Activated T-helper 9 cell treated with anti-CD3 and anti-CD28 coated beads, Interleukin-2, amount 50 U/mL, for 16 hours (primary cell): Measurements from ENCODE around the gene ACTN1.

Experiments
- DNase-seq: peaks from one replicate; pipeline ENCODE4 v3.0.0-alpha.2; 2020; ENCODE audit warnings: low read depth

Gene ACTN1

GRCh38 chr14:68888883-68889282 lies 90.2 kb downstream of the ACTN1 start:
- DNase-seq: no peak

- no peak for DNase-seq
Observed at GRCh38 chr14:68888025-68888850, 90.9 kb downstream of the ACTN1 start.

- DNase-seq: no peak
Observed at GRCh38 chr14:68886109-68886434, 93.0 kb downstream of the ACTN1 start.

- no peak for DNase-seq
Observed at GRCh38 chr14:68885226-68886108, 93.6 kb downstream of the ACTN1 start.

GRCh38 chr14:68884031-68885030 lies 94.8 kb downstream of the ACTN1 start:
- DNase-seq: no peak

- DNase-seq: no peak
Observed at GRCh38 chr14:68882235-68882634, 96.9 kb downstream of the ACTN1 start.

- DNase-seq: no peak
Observed at GRCh38 chr14:68881396-68881795, 97.7 kb downstream of the ACTN1 start.

- DNase-seq: no peak
Observed at GRCh38 chr14:68880581-68881105, 98.5 kb downstream of the ACTN1 start.

GRCh38 chr14:68879841-68880575 lies 99.1 kb downstream of the ACTN1 start:
- no peak for DNase-seq

- no peak for DNase-seq
Observed at GRCh38 chr14:68879321-68879781, 99.8 kb downstream of the ACTN1 start.

- DNase-seq: no peak
Observed at GRCh38 chr14:68878908-68879307, 100.2 kb downstream of the ACTN1 start.

- DNase-seq: no peak
Observed at GRCh38 chr14:68877993-68878575, 101.0 kb downstream of the ACTN1 start.

GRCh38 chr14:68876976-68877375 lies 102.1 kb downstream of the ACTN1 start:
- DNase-seq: no peak

GRCh38 chr14:68874746-68875155 lies 104.4 kb downstream of the ACTN1 start:
- no peak for DNase-seq

GRCh38 chr14:68873376-68873775 lies 105.7 kb downstream of the ACTN1 start:
- DNase-seq: no peak

GRCh38 chr14:68871392-68871791 lies 107.7 kb downstream of the ACTN1 start:
- no peak for DNase-seq

- no peak for DNase-seq
Observed at GRCh38 chr14:68866991-68867533, 112.0 kb downstream of the ACTN1 start.

- DNase-seq: no peak
Observed at GRCh38 chr14:68865542-68865941, 113.6 kb downstream of the ACTN1 start.

- DNase-seq: no peak
Observed at GRCh38 chr14:68864361-68864750, 114.7 kb downstream of the ACTN1 start.
